Measurements from ENCODE around the gene FOXA2.

DNA sequence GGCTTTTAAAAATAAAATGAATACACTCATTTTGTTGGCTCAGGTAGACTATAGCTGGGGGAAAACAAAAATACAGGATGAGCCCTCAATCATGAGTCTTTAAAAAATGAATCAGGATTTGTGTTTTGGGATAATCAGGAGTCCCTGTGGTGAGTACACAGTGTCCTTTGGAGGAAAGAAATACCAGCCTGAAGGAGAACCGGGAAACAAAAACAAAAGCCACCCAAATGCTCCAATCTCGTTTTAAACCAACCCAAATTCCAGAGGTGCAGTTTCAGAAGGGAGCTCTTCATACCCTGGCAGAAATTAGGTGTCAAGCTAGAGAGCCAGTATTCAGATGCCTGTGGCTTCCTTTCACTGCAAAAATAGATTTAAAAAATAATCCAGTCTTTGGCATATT, 23.3 kb upstream of the FOXA2 start:
- TF ChIP-seq GATA3 (IDR thresholded peaks at IDR 0.05; ENCODE audit: low read depth, low read length), result no peak
- no peak for TF ChIP-seq GATA2 (IDR thresholded peaks at IDR 0.05; ENCODE audit: low read depth, low read length)

All from SH-SY5Y (cell line).